Activated CD8-positive, alpha-beta memory T cell treated with anti-CD3 and anti-CD28 coated beads, Interleukin-2, amount 50 U/mL, for 48 hours (primary cell): ENCODE results near the gene INSIG1.

Source experiments
- DNase-seq: peaks from one replicate; pipeline ENCODE4 v3.0.0-alpha.2; 2020

INSIG1 gene

GRCh38 chr7:155352753-155353115, 55.1 kb downstream of the INSIG1 start:
- DNase-seq: no peak

- DNase-seq: no peak
Observed at GRCh38 chr7:155353256-155353897, 55.7 kb downstream of the INSIG1 start.

GRCh38 chr7:155354371-155355048, 56.8 kb downstream of the INSIG1 start:
- DNase-seq: no peak

GRCh38 chr7:155355176-155355575, 57.5 kb downstream of the INSIG1 start:
- DNase-seq: no peak

- no peak for DNase-seq
Observed at GRCh38 chr7:155355745-155356144, 58.1 kb downstream of the INSIG1 start.

GRCh38 chr7:155356323-155357105, 58.8 kb downstream of the INSIG1 start:
- DNase-seq: no peak

- DNase-seq: no peak
Observed at GRCh38 chr7:155357573-155358041, 59.9 kb downstream of the INSIG1 start.

- DNase-seq: no peak
Observed at GRCh38 chr7:155358066-155358947, 60.6 kb downstream of the INSIG1 start.

- DNase-seq: no peak
Observed at GRCh38 chr7:155358948-155359712, 61.5 kb downstream of the INSIG1 start.
